Measurements from ENCODE around the gene C6orf15.

GRCh38 chr6:31121131-31121790 lies 8.9 kb upstream of the C6orf15 start:
- TF ChIP-seq CTCF (IDR thresholded peaks at IDR 0.05; ENCODE audit: low read depth, low read length, poor library complexity, severe bottlenecking) (no peak), EZH2phosphoT487 (IDR thresholded peaks at IDR 0.05; ENCODE audit: borderline replicate concordance, low read length) (no peak)
